ENCODE results near the gene EFR3B. TPM values are rescaled to one million over a fixed set of nuclear protein-coding genes. Genes with fewer than 3 reads are reported as not detected.

EFR3B gene
- total RNA-seq, 1 donor from 2014 or later: 40.7 TPM

DNA sequence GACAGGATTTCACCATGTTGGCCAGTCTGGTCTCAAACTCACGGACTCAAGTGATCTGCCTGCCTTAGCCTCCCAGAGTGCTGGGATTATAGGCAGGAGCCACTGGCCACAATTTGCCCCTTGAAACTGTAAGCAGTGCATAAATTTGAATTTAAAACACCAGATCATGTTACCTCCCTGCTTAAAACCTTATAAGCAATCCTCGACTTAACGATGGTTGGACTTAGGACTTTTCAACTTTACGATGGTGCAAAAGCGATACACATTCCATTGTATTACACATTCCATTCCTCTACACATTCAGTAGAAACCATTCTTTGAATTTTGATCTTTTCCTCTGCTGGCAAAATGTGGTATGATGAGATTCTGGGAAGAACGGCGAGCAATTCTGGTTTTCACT lies 23.2 kb upstream of the EFR3B start:
- Mint-ChIP-seq H3K9me3 (no peaks in the 10 kb centered on the region), H3K4me1 (no peaks in the 10 kb centered on the region), H3K27ac (ENCODE audit: unreplicated experiment) (no peak overlapping the region), H3K4me3 (no peak overlapping the region), H3K27me3 (ENCODE audit: low read depth) (peaks cover 6% of the 10 kb centered on the region), H3K36me3 (ENCODE audit: low read depth) (no peaks in the 10 kb centered on the region)
- DNase-seq (ENCODE audit: low read depth, low spot score): no peak
- TF ChIP-seq, protein P1, sequence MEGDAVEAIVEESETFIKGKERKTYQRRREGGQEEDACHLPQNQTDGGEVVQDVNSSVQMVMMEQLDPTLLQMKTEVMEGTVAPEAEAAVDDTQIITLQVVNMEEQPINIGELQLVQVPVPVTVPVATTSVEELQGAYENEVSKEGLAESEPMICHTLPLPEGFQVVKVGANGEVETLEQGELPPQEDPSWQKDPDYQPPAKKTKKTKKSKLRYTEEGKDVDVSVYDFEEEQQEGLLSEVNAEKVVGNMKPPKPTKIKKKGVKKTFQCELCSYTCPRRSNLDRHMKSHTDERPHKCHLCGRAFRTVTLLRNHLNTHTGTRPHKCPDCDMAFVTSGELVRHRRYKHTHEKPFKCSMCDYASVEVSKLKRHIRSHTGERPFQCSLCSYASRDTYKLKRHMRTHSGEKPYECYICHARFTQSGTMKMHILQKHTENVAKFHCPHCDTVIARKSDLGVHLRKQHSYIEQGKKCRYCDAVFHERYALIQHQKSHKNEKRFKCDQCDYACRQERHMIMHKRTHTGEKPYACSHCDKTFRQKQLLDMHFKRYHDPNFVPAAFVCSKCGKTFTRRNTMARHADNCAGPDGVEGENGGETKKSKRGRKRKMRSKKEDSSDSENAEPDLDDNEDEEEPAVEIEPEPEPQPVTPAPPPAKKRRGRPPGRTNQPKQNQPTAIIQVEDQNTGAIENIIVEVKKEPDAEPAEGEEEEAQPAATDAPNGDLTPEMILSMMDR (conservative IDR thresholded peaks at IDR 0.05): no peak

DNA sequence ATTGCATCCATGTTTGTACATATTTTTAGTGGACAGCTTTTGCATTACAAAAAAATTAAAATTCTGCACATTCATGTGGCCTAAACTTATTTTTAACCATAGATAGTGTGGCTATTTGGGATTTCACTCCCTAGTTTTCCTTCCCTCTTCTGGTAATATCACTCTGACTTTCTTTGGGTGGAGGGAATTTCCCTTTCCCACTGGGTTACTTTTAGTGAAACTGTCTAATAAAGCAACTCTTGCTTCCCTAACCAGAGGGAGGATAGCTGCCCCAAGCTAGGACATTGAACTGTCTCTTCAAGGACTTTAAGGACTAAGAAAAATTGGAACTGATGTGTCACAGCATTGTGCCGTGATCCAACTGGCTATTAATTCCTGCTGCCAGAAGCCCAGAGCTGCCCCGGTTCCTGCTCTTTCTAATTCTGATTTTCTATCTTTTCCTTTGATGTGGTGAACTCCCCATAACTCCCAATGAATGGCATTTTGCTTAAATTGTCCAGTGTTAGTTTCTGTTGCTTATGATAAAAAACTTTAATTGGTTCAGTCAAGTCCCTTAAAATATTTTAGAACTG lies 20.0 kb upstream of the EFR3B start:
- TF ChIP-seq, protein P1 (conservative IDR thresholded peaks at IDR 0.05): no peak
- Mint-ChIP-seq H3K4me3 (no peak overlapping the region), H3K9me3 (no peaks in the 10 kb centered on the region), H3K27ac (ENCODE audit: unreplicated experiment) (no peak overlapping the region), H3K4me1 (no peaks in the 10 kb centered on the region), H3K36me3 (ENCODE audit: low read depth) (no peaks in the 10 kb centered on the region), H3K27me3 (ENCODE audit: low read depth) (peaks cover 6% of the 10 kb centered on the region)
- no peak for DNase-seq (ENCODE audit: low read depth, low spot score)

DNA sequence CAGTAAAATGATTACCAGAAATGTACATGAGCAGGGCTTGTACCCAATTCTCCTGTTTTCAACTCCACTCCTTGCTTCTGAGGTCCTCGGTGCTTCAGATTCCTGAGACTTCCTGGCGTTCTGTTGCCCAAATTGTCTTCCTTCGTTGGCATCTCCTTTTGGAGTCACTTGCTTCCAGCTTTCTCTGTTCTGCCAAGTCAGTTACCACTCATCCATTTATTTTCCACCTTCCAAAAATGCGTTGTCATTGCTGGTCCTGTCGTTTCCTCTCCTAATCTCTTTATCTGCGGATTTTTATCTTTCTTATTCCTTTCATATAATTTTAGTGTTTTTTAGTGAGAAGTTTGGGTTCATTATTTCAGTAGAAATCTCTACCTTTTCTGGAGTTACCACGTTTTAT lies 18.5 kb upstream of the EFR3B start:
- Mint-ChIP-seq H3K4me1 (no peaks in the 10 kb centered on the region), H3K4me3 (no peak overlapping the region), H3K36me3 (ENCODE audit: low read depth) (no peaks in the 10 kb centered on the region), H3K27ac (ENCODE audit: unreplicated experiment) (no peak overlapping the region), H3K9me3 (no peaks in the 10 kb centered on the region), H3K27me3 (ENCODE audit: low read depth) (peaks cover 6% of the 10 kb centered on the region)
- no peak for DNase-seq (ENCODE audit: low read depth, low spot score)
- TF ChIP-seq, protein P1 (conservative IDR thresholded peaks at IDR 0.05): no peak

DNA sequence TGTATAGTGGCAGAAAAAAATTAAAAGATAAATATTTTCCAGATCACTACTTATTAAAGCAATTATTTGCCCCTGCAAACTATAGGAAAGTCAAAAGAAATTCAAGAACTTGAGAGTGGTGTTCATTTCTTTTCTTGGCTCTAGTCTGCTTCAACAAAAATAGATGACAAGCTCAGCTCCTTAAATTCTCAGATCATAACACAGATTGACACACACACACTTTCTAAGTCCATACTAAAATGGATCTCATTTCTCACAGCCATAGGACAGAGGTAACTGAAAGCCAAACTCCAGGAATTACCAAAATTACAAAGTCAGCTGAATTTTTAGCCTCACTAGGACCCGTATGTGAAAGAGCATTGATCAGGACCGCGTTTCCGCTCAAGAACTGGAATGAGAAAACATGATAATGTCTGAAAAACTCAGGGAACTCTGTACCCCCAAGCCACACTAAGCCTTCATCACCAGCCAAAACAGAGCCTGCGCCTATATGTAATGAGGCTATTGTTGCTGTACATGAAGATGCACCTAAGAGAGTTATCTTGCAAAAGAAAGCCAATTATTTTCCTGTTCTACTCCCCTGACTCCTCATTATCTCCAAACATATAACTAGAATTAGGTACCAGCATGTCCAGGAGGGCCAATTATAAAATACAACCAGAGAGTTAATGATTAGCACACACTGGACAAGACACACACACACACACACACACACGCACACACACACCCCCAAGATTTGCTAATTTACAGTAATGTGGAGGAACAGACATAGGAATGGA lies 16.5 kb upstream of the EFR3B start:
- Mint-ChIP-seq H3K4me3 (no peak overlapping the region), H3K9me3 (no peaks in the 10 kb centered on the region), H3K36me3 (ENCODE audit: low read depth) (no peaks in the 10 kb centered on the region), H3K27me3 (ENCODE audit: low read depth) (peaks cover 9% of the 10 kb centered on the region), H3K4me1 (no peaks in the 10 kb centered on the region), H3K27ac (ENCODE audit: unreplicated experiment) (no peak overlapping the region)
- TF ChIP-seq, protein P1 (conservative IDR thresholded peaks at IDR 0.05): no peak
- DNase-seq (ENCODE audit: low read depth, low spot score): no peak

DNA sequence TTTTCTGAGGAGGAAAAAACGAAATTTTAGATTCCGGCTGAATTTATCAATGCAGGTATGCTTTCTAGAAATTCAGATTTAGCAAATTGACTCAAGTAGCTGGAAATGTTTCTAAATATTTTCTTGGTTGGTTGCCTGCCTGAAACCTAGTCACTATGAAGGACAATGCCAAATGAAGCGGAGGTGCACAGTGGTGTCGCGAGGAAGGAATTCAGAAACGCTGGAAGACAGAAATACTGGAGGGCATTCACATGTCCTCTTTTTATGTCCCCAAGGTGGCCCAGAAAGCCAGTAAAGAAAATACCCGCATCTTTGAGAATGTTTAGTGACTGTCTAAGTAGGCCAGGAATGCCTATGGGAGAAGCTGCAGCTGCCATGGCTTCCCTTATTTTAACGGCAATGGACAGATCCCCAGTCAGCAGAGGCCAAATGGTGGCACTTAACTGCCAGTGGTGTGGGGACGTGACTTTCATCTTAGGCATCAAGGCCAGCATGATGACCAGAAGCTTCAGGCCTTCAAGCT lies 15.8 kb upstream of the EFR3B start:
- peaks cover 9% of the 10 kb centered on the region for H3K27me3 Mint-ChIP-seq (ENCODE audit: low read depth)
- H3K4me3 Mint-ChIP-seq: no peak overlapping the region
- H3K9me3 Mint-ChIP-seq: no peaks in the 10 kb centered on the region
- TF ChIP-seq, protein P1 (conservative IDR thresholded peaks at IDR 0.05): no peak
- H3K36me3 Mint-ChIP-seq (ENCODE audit: low read depth): no peaks in the 10 kb centered on the region
- no peak overlapping the region for H3K27ac Mint-ChIP-seq (ENCODE audit: unreplicated experiment)
- no peaks in the 10 kb centered on the region for H3K4me1 Mint-ChIP-seq
- DNase-seq (ENCODE audit: low read depth, low spot score): no peak

Data from neural crest cell (in vitro differentiated cells).